GM13977 (cell line): ENCODE results near the gene TBC1D2.

Experiments
- DNase-seq: peaks from one replicate; pipeline ENCODE4 v3.0.0; 2012; ENCODE audit warnings: low spot score
- in situ Hi-C: fragments of 300-500 bp; cut with MboI; formaldehyde crosslinking; loops from one replicate; pipeline ENCODE4 v1.12.0; 2022; ENCODE audit warnings: low sequenced_read_pairs, low pct_unique_long_range_greater_than_20kb, mixed read lengths, inconsistent platforms; ENCODE audit not compliant: unreplicated experiment
- TF ChIP-seq, protein P1 (sequence below): IDR thresholded peaks from 2 replicates; pipeline ENCODE4 v1.5.1; 2012; ENCODE audit warnings: mild to moderate bottlenecking, control low read depth; ENCODE audit not compliant: insufficient read depth; ENCODE audit errors: extremely low read depth, missing control alignments

Gene TBC1D2

DNA sequence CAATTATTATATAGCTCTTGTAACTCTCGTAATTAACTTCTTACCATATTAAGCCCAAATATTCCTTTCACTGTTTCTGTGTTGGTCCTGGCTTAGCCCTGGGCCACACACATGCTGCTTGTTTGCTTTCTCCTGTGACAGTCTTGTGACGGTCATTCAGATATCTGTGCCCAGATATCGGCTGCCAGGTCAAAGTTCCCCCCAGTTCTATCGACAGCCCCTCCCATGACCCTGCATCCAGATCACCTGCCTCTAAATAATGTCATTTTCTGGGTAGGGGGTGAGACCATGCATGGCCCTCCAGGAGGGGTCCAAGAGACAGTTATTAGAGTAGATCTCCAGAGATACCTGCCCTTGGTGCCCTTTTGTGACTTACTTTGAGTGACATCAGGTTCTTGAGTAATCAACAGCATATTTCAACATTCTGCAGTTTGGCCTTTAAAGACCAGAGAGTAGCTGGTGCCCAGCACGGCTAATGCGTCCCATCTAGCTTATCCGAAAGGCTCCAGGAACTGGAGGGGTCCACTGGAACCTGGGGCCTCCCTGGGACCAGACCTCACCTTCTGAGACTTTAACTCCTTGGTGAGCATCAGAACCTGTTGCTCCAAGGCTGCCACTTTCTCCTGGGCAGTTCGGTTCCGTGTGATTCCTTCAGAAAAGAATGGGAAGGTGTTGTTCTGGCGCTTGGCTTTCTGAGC lies 26.9 kb downstream of the TBC1D2 start:
- DNase-seq, result no peak
- in situ Hi-C loops, result no loop called here
- TF ChIP-seq, protein P1, sequence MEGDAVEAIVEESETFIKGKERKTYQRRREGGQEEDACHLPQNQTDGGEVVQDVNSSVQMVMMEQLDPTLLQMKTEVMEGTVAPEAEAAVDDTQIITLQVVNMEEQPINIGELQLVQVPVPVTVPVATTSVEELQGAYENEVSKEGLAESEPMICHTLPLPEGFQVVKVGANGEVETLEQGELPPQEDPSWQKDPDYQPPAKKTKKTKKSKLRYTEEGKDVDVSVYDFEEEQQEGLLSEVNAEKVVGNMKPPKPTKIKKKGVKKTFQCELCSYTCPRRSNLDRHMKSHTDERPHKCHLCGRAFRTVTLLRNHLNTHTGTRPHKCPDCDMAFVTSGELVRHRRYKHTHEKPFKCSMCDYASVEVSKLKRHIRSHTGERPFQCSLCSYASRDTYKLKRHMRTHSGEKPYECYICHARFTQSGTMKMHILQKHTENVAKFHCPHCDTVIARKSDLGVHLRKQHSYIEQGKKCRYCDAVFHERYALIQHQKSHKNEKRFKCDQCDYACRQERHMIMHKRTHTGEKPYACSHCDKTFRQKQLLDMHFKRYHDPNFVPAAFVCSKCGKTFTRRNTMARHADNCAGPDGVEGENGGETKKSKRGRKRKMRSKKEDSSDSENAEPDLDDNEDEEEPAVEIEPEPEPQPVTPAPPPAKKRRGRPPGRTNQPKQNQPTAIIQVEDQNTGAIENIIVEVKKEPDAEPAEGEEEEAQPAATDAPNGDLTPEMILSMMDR, result no peak

DNA sequence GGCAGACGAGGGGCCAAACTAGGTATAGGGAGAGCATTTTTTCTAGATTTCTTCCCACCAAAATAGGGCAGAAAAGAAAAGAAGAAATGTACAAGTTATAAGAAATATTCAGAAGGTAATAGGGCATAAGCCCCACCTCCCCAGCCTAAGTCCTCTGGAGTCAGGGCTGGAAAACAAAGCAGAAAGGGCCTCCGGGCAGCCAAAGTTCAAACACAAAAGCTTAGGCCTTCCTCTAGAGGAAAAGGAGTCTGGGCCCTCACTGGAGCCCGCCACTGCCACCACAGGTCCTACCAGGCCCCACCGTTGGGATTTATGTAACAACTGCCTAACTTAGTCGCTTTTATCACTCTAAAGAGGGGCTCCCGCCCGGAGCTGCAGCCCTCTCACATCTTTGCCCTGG lies 27.6 kb downstream of the TBC1D2 start:
- DNase-seq, result no peak
- in situ Hi-C loops, result no loop called here
- TF ChIP-seq, protein P1, result no peak

DNA sequence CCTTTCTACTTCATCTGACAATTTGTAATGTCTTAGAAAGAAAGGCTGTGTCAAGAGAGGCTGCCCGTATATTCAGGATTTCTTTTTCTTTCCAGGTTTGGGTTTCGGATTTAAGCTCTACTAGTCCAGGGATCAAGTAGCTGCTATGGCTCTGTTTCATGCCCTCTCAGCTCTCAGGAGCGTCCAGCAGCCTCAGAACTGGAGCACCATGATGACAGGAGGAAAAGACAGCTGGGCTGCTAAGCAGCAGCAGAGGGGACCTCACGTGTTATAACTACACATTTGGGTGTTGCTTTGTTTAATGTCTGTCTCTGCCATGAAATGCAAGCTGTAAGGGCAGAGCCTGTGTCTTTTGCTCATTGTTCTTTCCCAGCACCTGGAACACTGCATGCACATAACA lies 28.5 kb downstream of the TBC1D2 start:
- in situ Hi-C loops, result no loop called here
- DNase-seq, result no peak
- TF ChIP-seq, protein P1, result no peak

DNA sequence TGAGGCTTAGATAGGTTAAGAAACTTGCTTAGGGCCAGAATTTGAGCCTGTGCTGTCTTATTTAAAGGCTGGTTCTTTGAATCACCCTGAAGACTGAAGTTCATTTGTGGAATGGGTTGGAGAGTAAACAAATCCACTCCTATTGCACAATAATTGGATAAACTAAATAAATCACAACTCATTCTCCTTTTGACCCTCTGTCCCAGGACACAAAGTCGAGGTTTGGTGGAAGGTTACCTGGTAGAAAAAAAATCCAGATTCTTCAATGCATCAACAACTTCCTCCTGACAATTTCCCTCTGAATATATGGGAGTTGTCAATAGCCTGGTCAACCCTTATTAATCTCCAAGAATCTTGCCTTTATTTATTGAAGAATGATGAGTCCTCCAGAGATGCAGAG lies 28.9 kb downstream of the TBC1D2 start:
- TF ChIP-seq, protein P1, result no peak
- in situ Hi-C loops, result no loop called here
- no peak for DNase-seq

DNA sequence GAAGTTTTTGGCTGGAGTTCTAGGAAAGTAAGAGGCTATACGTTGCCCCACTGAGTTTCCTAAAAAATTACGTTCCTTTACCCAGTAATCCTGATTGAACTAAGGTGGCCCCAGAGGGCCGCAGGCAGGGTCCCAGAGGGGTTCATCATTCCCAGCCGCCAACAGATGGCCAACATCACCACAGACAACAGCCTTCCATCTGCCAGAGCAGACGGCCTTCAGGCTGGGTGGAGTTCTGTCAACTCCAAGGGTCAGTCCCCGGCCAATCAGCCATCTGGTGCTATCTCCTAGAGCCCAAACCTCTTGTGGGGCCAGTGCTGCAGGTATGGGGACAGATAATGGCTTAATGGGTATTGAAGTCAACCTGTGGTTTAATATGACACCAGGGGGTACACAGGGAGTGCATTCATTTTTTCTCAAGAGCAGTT lies 30.4 kb downstream of the TBC1D2 start:
- DNase-seq, result no peak
- in situ Hi-C loops, result no loop called here
- TF ChIP-seq, protein P1, result no peak

DNA sequence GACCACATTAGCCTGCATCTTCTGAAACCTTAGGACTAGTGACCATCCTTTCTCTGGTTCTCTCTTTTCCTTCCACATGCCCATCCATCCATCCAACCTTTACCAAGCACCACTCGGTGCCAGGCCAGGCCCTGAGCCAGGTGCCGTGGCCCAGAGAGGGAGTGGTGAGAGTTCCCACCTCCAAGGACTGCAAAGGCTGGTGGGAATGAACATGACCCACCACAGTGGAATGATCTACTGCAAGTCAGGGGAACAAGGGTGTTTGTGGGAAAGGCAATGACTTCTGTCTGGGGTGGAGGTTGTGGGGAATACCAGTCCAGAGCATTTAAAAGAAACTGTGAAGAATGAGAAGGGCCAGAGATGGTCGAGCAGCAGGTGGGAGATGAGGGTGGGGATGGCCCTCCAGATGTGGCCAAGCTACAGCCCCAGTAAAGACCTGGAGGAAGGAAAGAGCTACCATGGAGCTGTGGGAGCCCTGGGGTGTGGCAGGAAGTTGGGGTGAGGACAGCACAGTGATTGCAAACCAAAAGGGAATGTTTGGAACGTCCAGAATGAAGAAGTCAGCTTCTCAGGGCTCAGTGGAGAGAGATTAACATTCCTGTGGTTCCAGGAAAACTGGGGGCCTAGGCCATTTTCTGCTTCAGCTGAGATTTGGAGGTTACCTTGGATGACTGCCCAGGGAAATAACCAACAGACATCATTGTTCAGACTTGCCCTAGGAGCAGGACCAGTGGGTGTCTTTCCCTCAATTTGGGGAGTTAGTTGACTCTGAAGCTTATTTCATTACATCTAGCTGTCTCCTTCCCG lies 32.4 kb downstream of the TBC1D2 start:
- in situ Hi-C loops, result no loop called here
- TF ChIP-seq, protein P1, result no peak
- no peak for DNase-seq
